NCI-H748 (cell line): ENCODE results near the gene FAM20A.
"Not testable (repeated sequence)": the region's sequence is repeated elsewhere in the genome, so short reads cannot be mapped to it uniquely, and the experiment has no call there.

ENCODE experiments used
- DNase-seq: peaks from one replicate; lab custom pipeline; 2025; ENCODE audit not compliant: unreplicated experiment; lab: John Stamatoyannopoulos, UW

Gene FAM20A

GRCh38 chr17:68533887-68534694 is 67.1 kb downstream of the FAM20A start:
- no peak for DNase-seq

GRCh38 chr17:68532826-68533225 is 68.3 kb downstream of the FAM20A start:
- DNase-seq = no peak

- no peak for DNase-seq
These were observed 69.9 kb downstream of the FAM20A start for GRCh38 chr17:68531252-68531651.

GRCh38 chr17:68527314-68527713 is 73.9 kb downstream of the FAM20A start:
- DNase-seq = no peak

GRCh38 chr17:68526548-68526947 is 74.6 kb downstream of the FAM20A start:
- DNase-seq = no peak

- no peak for DNase-seq
These were observed 78.9 kb downstream of the FAM20A start for GRCh38 chr17:68522266-68522665.

GRCh38 chr17:68519911-68520310 is 81.3 kb downstream of the FAM20A start:
- no peak for DNase-seq

GRCh38 chr17:68519051-68519450 is 82.1 kb downstream of the FAM20A start:
- DNase-seq = not testable (repeated sequence)

GRCh38 chr17:68518063-68518815 is 82.9 kb downstream of the FAM20A start:
- DNase-seq = no peak

GRCh38 chr17:68517605-68518004 is 83.6 kb downstream of the FAM20A start:
- DNase-seq = not testable (repeated sequence)

GRCh38 chr17:68516732-68517131 is 84.4 kb downstream of the FAM20A start:
- no peak for DNase-seq

- DNase-seq = no peak
These were observed 86.1 kb downstream of the FAM20A start for GRCh38 chr17:68514831-68515635.

- peak; percentile 19 for DNase-seq
These were observed 87.2 kb downstream of the FAM20A start for GRCh38 chr17:68513932-68514331.

GRCh38 chr17:68512960-68513474 is 88.2 kb downstream of the FAM20A start:
- DNase-seq = peak; percentile 58

GRCh38 chr17:68512247-68512959 is 88.8 kb downstream of the FAM20A start, which contains the start of gene PRKAR1A:
PRKAR1A (plus strand) TSS chr17:68512430; CDS start chr17:68515400, 2,970 bp downstream.
- peak; percentile 98 for DNase-seq

GRCh38 chr17:68511671-68512246 is 89.4 kb downstream of the FAM20A start:
- DNase-seq = peak; percentile 92

GRCh38 chr17:68511254-68511670 is 89.9 kb downstream of the FAM20A start:
- no peak for DNase-seq

GRCh38 chr17:68509141-68510057 is 91.8 kb downstream of the FAM20A start:
- DNase-seq = peak; percentile 62

- no peak for DNase-seq
These were observed 93.6 kb downstream of the FAM20A start for GRCh38 chr17:68507576-68507975.
